ENCODE measurements around the gene ZNF835.
A peak's percentile ranks its signal among the peaks of the same experiment; 100 is the strongest.
"Not testable (repeated sequence)": the region's sequence is repeated elsewhere in the genome, so short reads cannot be mapped to it uniquely, and the experiment has no call there.

Gene ZNF835

DNA sequence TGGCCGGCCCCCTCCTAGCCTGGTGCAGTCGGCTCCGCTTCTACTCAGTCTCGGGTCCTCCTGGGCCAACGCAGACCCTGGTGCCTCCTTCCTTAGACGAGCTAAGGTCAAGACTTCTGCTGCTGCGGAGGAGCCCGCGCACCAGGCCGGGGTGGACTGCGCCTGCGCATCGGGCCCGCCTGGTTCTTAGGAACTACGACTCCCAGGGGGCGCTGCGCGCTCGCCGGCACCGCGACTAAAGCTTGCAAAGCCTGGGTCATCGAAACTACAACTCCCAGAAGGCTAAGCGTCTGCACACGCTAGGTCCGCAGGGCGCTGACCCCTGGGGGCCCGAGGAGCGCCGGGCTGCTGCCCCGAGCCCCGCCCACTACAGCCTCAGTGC is at the start of gene ZNF835:
Gene ZNF835 (minus strand): TSS at position 145 of the 382 bp plus-strand sequence. CDS start 6,559 bp downstream, outside the sequence.
- DNase-seq, result peak; percentile 33

DNA sequence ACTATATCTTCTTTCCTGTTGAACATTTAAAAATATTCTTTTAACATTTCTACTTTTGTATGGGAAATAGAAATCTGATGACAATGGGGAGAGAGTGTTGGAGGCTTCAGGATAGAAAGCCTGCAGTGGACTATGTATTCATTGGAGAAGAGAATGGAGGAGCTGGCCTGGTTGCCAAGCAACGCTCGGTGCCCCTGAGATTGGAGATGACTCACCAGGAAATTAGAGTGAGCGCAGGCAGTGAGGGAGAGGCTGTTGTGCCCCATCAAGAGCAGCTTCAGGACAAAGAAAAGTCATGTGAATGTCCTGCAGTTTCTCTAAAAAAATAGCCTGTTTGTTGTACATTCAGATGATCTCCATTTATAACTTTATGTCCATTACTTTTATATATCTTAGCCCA is 48.7 kb upstream of the ZNF835 start:
- DNase-seq, result peak; percentile 2

DNA sequence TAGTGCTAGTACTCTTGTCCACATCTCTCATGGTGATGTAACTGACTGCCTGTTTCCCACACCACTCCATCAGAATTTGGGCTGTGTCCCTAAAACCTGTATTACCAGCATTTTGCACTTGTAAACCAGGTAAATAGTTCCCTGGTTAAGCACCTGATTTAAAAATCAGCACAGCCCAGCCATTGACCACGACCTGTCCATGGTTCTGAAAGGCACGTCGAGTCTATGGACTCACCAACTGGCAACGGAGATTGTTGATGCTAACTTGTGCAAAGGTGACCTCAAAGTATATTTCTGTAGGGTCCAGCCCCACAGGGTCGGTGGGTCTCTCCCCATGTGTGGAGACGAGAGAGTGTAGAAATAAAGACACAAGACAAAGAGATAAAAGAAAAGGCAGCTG is 46.7 kb upstream of the ZNF835 start:
- DNase-seq, result no peak

DNA sequence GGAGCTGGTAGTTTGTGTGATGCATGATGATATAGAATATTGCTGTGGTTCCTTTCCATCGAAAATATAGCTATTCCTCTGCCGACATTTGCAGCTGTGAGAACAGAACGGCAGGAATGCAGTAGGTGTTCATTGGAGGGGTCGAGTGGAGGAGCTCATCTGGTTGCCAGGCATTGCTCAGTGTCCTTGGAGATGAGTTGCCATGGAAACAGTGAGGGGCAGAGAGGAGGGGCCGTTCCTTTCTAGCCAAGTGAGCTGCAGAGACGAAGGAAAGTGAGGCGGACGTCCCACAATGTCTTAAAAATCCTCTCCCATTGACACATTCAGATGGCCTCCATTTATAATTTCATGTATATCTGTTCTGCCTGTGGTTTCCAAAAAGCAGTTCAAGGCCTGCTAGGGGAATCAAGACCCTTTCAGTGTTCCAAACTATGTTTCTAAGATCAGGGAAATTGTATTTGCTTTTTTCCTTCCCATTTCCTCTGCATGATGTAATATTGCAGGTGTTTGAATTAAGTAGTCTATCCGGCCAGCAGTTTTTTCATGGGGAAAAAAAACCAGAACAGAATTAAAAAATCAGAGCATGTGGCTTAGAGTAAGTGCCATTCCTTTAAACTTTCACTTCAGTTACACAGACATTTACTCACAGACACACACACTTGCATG is 41.2 kb upstream of the ZNF835 start:
- no peak for DNase-seq

DNA sequence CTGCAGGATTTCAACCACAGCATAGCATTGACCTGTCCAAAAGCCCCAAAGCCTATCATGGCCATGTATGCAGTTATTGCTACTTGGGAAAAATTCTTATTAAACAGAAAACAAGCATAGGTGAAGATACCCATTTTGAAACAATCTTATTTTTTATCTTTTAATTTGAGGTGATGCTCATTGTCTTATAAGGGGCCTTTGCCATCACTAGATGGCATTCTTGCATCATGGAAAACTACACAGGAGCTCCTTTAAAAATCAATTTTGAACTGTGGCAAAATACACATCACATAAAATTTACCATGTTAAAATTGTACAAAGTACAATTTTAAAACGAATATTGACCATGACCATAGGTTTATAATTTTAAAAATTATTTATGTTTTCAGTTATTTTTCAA is 38.9 kb upstream of the ZNF835 start:
- no peak for DNase-seq

DNA sequence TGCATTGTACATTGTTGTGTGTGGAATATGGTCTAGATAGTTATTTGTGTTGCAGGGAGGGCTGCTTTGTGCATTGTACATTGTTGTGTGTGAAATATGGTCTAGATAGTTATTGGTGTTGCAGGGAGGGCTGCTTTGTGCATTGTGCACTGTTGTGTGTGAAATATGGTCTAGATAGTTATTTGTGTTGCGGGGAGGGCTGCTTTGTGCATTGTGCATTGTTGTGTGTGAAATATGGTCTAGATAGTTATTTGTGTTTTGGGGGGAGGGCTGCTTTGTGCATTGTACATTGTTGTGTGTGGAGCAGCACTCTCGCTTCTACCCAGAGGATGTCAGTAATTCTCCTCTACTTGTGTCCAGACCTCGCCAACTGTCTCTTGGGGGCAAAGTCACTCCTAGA is 36.3 kb upstream of the ZNF835 start:
- no peak for DNase-seq

DNA sequence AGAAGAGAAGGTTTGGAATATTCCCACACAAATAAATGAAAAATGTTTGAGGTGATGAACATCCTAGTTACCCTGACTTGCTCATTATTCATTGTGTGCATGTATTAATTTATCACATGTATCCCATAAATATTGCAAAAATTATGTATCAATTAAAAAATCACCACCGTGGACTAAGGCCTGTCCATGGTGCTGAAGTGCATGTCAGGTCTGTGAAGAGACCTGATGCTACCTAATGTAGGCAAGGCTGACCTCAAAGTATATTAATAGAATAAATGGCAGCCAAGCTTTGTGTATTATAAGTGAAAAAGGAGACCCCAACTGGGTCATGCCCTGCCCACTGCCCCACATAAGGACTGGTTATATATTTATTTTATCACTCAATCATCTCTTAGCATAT is 34.4 kb upstream of the ZNF835 start:
- DNase-seq, result no peak

DNA sequence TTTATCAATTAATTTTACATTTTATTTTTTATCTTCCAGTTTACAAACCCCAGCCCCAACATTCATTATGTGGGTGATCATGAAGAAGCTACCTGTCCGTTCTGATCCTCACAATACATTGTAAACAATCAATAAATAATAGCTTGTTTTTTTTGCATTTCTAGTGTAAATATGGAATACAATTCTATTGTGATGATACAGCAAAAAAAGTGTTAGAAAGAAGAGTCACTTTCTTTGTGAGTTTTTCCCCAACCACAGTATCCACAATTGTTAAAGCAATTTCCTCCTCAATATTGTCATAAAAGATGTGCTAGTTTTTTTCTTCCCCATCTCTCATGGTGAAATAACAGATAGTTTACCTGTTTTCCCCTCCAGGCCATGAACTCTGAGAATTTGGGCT is 30.3 kb upstream of the ZNF835 start:
- DNase-seq, result no peak

DNA sequence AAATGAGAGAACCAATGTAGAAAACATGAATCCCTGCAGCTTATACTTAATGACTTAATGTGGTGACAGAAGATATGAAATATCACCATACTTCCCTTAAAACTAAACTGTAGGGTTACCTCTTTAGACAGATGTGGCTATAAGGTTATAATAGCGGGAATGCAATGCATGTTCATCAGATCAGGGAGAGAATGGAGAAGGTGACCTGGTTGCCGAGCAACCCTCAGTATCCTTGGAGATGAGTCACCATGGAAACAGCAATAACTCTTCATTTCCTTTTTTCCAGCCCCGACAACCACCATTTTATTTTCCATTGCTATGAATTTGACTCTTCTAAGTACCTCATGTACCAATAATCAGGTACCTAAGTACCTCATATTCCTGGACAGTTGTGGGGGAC is 28.0 kb upstream of the ZNF835 start:
- DNase-seq, result no peak

DNA sequence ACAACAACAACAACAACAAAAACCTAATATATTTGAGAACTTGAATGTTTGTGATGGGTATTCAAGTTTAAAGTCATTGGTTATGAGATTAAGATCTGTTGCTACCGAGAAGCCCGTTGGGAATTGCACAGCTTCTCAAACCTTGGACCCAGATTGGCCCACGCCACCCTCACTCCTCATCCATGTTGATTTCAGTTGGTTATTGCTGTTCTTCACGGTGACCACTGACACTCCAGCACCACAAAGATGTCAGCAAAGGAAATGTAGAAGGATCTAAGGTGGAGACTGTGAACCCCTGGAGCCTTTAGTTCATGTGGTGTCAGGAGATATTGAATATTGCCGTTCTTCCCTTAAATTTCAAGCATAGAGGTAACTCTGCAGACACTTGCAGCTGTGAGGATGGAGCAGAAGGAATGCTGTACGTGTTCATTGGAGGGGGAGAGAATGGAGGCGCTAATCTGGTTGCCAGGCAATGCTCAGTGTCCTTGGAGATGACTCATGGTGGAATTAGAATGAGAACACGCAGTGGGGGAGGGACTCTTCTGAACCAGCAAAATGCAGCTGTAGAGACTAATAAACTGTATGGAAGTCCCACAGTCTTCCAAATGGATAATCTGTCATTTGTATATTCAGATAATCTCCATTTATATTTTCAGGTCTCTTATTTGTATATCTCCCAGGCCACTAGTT is 20.8 kb upstream of the ZNF835 start:
- no peak for DNase-seq

DNA sequence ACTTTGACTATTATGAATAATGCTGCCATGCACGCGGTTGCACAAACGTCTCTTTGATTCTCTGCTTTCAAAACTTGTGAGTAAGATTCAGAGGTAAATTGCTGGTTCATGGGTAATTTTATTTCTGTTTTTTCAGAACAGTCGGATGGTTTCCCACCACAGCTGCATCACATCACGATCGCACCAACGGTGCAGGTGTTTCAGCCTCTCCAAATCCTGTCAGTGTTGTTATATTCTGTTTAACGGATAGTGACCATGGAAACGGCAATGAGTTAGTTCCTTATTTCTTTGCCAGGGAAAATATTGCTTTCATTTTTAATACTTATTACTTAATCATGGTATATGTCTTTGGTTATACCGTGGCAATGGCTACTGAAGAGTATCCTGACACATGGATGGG is 19.1 kb upstream of the ZNF835 start:
- DNase-seq, result no peak

DNA sequence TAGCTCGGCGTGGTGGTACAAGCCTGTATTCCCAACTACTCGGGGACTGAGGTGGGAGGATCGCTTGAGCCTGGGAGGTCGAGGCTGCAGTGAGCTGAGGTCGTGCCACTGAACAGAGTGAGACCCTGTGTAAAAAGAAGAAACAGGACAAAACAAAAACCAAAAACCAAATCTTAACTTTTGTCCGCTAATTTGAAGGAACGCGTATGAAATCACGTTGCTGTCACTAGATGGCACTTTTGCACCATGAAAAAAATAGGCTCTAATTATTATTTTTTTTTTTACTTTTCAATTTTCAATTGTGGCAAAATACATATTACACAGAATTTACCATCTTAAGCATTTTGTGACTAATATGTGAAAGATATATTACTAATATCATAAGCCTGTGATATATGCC is 17.6 kb upstream of the ZNF835 start:
- DNase-seq, result no peak

DNA sequence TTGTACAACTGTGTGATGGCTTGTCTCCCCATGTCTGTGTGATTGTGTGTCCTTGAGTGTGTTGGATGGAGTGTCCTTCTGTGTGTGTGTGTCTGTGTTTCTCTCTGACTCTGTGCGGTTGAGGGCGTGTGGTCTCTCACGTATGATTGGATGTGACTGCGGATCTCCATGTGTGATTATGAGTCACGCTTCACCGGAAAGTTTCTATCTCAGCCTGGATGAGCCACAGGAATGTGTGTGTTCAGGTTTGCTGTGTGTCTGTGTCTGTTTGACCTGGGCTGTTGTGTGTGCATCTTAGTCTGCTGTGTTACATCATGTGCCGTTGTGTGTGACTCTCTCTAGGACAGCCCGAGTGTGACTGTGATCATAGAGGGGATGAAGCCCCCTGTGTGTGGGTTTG is 15.5 kb upstream of the ZNF835 start:
- no peak for DNase-seq

DNA sequence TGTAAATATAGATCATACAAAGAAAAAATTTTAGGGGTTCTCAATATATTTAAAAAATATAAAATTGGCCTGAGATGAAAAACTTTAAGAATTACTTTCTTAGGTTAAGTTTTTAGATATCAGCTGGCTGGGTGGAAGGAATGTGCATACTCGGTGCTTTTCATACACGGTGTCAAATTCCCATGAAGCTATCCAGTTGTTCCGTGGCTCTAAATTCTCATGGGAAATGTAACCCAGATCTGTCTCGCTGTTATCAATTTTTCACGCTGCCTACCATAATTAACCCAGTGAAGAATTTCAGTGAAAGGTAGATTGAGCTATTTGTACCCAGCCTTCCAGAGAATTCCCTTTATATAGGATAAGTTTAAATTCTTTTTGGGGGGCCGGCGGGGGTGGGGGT is 11.6 kb upstream of the ZNF835 start:
- no peak for DNase-seq

DNA sequence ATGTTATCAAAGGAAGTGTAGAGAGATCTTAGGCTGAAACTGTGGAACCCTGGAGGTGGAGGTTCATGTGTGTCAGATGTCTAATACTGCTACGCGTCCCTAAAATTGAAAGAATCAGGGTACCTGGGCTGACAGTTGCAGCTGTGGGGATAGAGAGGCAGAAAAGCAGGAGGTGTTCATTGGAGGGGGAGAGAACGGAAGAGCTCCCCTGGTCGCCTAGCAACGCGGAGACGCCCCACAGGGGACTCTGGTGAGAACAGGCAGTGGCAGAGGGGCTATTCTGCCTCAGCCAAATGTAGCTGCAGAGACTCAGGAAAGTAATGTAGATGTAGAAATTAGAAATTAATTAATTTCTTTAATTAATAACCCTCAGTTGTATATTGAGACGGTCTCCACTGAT is 10.1 kb upstream of the ZNF835 start:
- no peak for DNase-seq

DNA sequence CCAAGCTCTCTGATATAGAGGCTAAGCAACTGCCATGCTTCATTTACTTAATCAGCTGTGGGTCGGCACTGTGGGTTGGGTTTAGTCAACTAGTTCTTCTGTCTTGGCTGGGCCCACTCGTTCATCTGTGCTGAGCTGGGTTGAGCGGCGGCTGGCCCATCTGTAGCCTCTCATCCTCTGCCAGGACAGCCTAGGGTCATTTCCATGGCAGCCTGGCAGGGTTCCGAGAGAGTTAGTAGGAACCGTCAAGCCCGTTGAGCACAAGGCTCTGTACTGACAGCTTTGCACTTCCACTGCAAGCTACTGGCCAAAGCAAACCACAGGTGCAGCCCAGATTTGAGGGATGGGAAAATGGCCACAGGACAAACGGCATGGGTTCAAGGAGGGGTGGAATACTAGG is 6.6 kb upstream of the ZNF835 start:
- no peak for DNase-seq

DNA sequence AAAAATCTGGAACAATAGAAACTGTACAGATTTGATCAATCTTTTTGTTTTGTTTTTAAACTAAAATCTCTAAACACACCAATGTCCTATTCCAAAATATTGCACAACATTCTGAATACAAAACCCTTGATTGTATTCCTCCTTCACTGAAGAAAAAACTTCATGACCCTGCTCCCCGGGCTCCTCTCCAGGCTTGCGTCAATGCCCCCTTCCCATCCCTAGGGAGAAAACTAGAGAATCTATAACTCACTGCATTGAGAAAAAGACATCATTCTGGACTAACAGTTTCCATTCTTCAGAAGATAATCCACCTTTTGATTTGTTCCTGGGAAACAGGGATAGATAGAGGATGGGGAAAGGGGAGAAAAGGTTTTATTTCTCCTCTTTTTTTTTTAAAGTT is 1.1 kb upstream of the ZNF835 start:
- DNase-seq, result not testable (repeated sequence)

DNA sequence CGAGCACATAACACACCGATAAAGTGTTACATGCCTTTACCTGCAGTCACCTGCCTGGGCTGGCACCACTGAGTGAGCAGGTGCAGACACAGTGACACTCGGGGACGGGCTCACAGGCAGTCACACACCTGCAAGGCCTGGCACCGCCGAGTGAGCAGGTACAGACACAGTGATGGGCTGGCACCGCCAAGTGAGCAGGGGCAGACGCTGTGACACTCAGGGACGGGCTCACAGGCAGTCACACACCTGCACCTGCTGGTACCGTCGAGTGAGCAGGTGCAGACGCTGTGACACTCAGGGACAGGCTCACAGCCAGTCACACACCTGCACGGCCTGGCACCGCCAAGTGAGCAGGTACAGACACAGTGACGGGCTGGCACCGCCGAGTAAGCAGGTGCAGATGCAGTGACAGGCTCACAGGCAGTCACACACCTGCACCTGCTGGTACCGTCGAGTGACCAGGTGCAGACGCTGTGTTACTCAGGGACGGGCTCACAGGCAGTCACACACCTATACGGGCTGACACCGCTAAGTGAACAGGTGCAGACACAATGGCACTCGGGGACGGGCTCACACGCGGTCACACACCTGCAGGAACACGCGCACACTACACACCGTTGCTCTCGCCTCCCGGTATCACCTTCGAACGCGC is 470 bp downstream of the ZNF835 start:
- DNase-seq, result peak; percentile 73

DNA sequence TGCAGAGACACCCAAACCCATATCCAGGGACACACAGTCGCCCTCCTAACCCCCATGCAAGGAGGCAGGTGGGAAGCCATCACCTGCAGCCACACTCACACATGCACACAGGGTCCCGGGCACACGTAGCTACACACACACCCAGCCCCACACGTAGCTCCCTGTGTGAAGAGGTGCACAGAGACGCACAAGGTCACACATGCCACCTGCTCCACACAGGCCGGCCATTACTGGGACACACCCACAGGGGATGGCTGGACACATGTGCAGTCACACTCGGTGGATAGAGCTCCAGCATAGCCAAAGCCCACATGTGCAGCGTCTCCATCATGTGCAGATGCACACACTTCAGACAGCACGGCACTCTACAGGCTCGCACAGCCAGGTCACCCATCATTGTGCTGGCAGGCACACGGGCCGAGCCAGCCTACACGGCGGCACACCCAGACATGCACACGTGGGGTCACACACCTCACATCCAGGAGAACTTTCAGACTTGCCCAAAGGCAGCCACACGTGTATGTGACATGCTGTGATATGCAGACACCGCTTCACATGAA is 1.1 kb downstream of the ZNF835 start:
- DNase-seq, result no peak

DNA sequence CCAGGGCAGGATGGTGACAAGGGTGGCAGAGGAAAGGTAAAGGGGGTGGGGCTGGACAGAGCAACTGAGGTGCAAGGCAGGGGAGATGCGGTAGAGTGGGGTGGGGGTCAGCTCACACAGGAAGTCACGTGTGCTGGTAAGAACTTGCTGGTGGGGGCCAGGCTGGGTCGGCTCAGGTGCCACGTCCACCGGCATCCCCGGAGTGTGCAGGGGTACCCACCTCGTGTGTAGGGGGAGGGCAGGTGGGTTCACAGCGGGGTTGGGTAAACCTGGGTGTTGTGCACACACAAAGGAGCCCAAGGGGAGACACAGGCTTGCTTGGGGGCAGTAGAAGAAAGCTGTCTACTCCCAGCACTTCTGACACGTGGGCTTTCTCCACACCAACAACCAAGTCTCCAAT is 2.9 kb downstream of the ZNF835 start:
- DNase-seq, result no peak

DNA sequence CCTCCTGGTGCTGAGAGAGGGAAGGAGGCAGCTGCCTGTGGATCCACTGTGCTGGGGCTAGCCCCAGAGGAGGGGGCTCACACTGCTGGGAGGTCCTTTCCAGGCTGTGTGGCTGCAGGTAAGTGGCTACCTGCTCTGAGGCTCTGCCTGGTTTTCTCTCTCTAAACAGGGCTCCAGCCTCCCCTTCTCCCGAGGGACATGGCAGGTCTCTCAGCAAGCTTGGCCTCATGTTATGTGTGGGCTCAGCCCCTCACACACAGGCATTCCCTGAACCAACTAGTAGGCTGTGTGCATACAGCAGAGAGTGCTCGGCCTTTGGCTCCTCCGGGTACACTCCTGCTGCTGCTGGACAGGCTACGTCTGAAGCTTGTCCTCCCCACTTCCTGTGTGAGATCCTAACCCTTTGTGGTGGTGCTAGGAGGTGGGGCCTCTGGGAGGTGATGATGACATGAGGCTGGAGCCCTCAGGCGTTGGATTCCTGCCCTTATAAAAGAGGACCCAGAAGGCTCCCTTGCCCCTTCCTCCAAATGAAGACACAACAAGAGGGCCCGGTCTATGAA is 4.2 kb downstream of the ZNF835 start:
- no peak for DNase-seq

DNA sequence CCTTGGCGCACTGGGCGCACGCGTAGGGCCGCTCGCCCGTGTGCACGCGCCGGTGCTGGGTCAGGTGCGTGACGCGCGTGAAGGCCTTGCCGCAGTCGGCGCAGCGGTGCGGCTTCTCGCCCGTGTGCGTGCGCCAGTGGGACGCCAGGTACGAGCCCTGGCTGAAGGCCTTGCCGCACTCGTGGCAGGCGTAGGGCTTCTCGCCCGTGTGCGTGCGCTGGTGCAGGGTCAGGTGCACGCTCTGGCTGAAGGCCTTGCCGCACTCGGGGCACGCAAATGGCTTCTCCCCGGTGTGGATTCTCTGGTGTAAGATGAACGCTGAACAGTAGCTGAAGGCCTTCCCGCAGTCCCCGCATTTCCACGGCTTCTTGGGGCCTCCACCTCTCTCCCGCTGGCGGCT is 7.0 kb downstream of the ZNF835 start:
- no peak for DNase-seq

DNA sequence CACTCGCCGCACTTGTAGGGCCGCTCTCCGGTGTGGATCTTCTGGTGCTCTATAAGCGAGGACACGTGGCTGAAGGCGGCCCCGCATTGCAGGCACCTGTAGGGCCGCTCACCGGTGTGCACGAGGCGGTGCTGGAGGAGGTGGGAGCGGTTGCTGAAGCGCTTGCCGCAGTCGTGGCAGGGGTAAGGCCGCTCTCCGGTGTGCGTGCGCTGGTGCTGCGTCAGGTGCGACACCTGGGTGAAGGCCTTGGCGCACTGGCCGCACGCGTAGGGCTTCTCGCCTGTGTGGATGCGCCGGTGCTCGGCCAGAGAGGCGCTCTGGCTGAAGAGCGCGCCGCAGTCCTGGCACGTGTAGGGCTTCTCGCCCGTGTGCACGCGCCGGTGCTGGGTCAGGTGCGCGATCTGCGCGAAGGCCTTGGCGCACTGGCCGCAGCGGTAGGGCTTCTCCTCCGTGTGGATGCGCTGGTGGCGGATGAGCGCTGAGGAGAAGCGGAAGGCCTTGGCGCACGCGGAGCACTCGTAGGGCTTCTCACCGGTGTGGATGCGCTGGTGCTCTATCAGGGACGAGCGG is 7.5 kb downstream of the ZNF835 start:
- DNase-seq, result no peak

DNA sequence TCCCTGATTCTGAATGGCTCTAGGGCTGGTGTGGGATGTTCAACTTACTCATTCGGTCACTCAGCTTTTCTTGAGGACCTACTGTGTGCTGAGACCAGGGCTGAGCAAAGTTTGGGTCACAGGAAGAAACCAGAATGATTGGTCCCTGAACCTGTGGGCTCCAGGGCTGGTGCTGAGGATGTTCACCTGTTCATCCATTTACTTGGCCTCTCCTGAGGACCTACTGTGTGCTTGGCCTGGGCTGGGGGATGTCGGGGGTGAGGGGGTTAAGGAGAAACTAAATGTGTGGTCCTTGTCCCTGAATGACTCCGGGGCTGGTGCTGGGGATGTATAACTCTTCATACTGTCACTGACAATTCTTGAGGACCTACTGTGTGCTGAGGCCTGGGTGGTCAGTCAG is 10.3 kb downstream of the ZNF835 start:
- no peak for DNase-seq

Measured in DMS79 (cell line).